GM19438 (cell line): ENCODE data around the gene DIS3L2.

Source experiments
- ATAC-seq: cut with Tn5 transposase; IDR thresholded peaks from one replicate; pipeline ENCODE4 v1.9.1; 2021; ENCODE audit warnings: low read depth; ENCODE audit not compliant: unreplicated experiment

Gene DIS3L2

GRCh38 chr2:232219932-232220331, 258.4 kb downstream of the DIS3L2 start:
- no peak for ATAC-seq

GRCh38 chr2:232225429-232225828, 263.9 kb downstream of the DIS3L2 start:
- no peak for ATAC-seq

GRCh38 chr2:232225895-232226294, 264.4 kb downstream of the DIS3L2 start:
- ATAC-seq, result no peak

- ATAC-seq, result no peak
These were observed 266.8 kb downstream of the DIS3L2 start for GRCh38 chr2:232228332-232228731.

- no peak for ATAC-seq
These were observed 267.7 kb downstream of the DIS3L2 start for GRCh38 chr2:232228971-232229894.

- ATAC-seq, result no peak
These were observed 268.4 kb downstream of the DIS3L2 start for GRCh38 chr2:232229911-232230310.

- no peak for ATAC-seq
These were observed 269.0 kb downstream of the DIS3L2 start for GRCh38 chr2:232230560-232230959.

- no peak for ATAC-seq
These were observed 270.0 kb downstream of the DIS3L2 start for GRCh38 chr2:232231554-232231953.

GRCh38 chr2:232232915-232233314, 271.4 kb downstream of the DIS3L2 start:
- ATAC-seq, result no peak

GRCh38 chr2:232234922-232235615, 273.6 kb downstream of the DIS3L2 start:
- ATAC-seq, result no peak

- ATAC-seq, result no peak
These were observed 274.2 kb downstream of the DIS3L2 start for GRCh38 chr2:232235716-232236115.

- no peak for ATAC-seq
These were observed 274.7 kb downstream of the DIS3L2 start for GRCh38 chr2:232236200-232236599.

GRCh38 chr2:232237464-232237863, 276.0 kb downstream of the DIS3L2 start:
- ATAC-seq, result no peak

GRCh38 chr2:232238108-232238507, 276.6 kb downstream of the DIS3L2 start:
- no peak for ATAC-seq

GRCh38 chr2:232238596-232238995, 277.1 kb downstream of the DIS3L2 start:
- no peak for ATAC-seq

- ATAC-seq, result no peak
These were observed 278.6 kb downstream of the DIS3L2 start for GRCh38 chr2:232239951-232240681.

GRCh38 chr2:232240906-232241305, 279.4 kb downstream of the DIS3L2 start:
- no peak for ATAC-seq

GRCh38 chr2:232242316-232242715, 280.8 kb downstream of the DIS3L2 start:
- no peak for ATAC-seq

GRCh38 chr2:232245111-232245510, 283.6 kb downstream of the DIS3L2 start:
- ATAC-seq, result no peak

GRCh38 chr2:232246245-232246644, 284.7 kb downstream of the DIS3L2 start:
- ATAC-seq, result no peak

- ATAC-seq, result no peak
These were observed 287.6 kb downstream of the DIS3L2 start for GRCh38 chr2:232249096-232249495.
